Stromal cell of bone marrow (primary cell): ENCODE results near the gene MBD3L5.
A peak's percentile ranks its signal among the peaks of the same experiment; 100 is the strongest.
"Not testable (repeated sequence)": the region's sequence is repeated elsewhere in the genome, so short reads cannot be mapped to it uniquely, and the experiment has no call there.

Source experiments
- DNase-seq: peaks from one replicate; pipeline ENCODE4 v3.0.0-alpha.2; 2012; ENCODE audit warnings: low read depth

MBD3L5 gene

DNA sequence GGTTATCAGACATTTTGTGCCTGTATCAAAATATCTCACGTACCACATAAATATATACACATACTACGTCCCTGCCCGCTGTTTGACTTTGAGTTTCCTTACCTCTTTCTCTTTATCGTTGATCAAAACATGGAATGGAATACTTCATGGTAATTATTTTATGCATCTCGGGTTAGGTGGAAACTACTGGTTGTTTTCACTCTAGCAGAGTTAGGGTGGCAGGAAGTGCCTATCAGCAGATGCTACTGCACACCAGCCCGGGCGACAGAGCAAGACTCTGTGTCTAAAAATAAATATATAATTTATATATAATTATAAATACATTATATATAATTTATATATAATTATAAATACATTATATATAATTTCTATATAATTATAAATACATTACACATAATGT lies 22.5 kb downstream of the MBD3L5 start:
- not testable (repeated sequence) for DNase-seq

DNA sequence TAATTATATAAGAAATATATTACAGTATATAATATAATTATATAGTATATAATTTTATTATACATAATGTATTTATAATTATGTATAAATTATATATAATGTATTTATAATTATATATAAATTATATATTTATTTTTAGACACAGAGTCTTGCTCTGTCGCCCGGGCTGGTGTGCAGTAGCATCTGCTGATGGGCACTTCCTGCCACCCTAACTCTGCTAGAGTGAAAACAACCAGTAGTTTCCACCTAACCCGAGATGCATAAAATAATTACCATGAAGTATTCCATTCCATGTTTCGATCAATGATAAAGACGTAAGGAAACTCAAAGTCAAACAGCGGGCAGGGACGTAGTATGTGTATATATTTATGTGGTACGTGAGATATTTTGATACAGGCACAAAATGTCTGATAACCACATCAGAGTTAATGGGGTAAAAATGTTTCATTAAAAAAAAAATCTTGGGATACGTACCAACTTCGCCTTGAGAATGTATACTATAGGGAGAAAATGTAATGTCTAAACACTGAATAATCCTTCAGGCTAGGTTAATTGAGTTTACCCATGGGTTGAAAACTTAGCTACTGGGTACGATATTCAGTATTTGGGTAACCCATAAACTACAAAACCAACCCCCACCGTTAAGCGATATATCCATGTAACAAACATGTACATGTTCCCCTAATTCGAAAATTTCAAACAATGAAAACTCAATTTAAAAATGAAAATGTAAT lies 24.4 kb downstream of the MBD3L5 start:
- not testable (repeated sequence) for DNase-seq

DNA sequence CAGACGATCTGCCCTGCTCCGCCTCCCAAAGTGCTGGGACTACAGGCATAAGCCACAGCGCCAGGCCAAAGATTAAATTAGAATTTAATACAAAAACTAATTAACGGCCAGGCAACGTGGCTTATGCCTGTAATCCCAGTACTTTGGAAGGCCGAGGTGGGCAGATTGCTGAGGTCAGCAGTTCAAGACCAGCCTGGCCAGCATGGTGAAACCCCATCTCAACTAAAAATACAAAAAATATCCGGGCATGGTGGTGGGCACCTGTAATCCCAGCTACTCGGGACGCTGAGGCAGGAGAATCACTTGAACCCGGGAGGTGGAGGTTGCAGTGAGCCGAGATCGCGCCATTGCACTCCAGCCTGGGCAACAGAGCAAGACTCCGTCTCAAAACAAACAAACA lies 25.3 kb downstream of the MBD3L5 start:
- DNase-seq: not testable (repeated sequence)

DNA sequence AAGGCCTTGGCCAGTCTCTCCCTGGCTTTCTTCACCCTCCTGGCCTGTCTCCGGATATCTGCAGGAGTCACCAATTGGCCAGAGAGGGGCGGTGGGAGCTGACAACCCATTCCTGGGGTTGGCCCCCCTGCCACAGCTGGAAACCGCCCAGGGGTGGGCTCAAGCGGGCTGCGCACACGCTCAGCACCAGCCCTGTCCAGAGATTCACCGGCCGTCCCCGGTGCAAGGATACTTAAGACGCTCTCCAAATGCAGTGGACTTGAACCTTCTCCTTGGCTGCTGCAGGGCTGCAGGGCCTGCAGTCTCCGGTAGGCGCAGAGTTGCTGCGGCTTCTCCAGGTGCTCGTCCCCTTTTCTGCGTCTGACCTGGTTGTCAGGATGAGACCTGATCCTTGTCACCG lies 26.0 kb downstream of the MBD3L5 start:
- DNase-seq: not testable (repeated sequence)

DNA sequence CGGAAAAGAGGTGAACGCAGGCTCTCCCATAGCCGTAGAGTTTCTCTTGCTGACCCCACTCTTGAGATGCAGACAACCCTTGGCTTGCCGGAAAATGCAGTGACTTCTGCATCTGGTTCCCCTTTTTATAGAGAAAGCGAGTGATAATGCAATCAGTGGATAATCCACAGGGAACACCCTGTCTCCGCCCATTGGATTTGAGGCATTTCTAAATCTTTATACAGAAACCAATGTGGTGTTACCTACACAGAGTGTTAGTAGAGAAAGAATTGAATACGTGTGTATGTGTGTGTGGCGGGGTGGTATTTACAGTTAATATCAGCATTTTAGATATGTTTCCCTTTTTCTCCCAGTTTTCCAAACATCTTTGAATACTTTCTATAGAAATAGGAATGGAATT lies 28.2 kb downstream of the MBD3L5 start, which contains the start of gene MBD3L3:
Gene MBD3L3 (minus strand): TSS at position 101 of the 400 bp plus-strand sequence. CDS start 71 bp downstream, at position 30.
- not testable (repeated sequence) for DNase-seq

DNA sequence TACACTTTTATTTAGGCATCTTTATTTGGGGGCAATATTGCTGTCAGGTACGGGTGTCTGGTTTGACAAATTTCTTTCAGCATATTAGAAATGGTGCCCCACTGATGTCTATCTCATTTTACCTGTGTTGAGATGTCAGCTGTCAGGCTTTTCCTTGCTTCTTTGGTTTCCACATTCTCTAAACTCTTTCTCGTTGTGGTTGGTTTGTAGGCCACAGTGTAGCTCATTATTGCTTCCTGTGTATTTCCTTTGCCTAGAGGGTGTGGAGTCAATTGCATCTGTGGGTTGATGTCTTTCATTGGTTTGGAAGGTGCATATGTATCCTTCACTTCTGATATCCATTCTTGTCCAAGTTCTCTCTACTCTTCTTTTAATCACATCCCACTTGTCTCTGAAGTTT lies 29.6 kb downstream of the MBD3L5 start:
- DNase-seq: not testable (repeated sequence)

DNA sequence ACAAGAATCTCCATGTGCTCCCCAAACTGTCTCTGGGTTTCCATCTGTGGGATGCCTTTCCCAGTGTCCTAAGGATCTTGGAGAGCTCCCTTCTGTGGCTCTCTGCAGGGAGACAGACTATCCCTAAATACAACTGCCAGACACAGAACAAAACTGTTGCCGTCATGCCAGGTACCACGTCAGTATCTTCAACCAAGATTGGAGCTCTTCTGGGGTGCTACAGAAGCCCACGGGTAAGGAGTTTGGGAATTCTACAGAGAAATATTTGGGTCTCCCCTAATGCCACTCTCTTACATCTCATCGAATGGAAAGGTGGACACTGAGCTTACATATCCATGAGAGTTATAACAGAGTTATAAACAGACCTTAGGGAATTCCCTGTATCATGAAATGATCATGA lies 33.0 kb downstream of the MBD3L5 start:
- DNase-seq: no peak

DNA sequence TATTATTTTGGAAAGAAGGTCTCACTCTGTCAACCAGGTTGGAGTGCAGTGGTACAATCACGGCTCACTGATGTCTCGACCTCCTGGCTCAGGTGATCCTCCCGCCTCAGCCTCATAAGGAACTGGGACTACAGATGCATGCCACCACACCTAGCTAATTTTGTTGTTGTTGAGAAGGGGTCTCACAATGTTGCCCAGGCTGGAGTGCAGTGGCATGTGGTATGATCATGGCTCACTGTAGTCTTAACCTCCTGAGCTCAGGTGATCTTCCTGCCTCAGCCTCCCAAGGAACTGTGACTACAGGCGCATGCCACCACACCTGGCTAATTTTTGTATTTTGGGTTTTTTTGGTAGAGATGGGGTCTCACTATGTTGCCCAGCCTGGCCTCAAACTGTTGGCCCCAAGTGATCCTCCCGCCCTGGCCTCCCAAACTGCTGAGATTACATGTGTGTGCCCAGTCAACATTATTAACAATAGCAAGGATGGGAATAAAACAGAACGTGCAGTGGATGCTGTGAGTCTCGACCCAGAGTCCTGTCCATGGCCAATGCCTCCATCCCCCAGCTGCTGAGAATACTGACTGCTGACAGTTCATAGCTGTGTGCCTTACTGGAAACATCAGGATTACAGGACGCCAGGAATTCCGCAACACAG lies 33.5 kb downstream of the MBD3L5 start:
- DNase-seq: no peak

DNA sequence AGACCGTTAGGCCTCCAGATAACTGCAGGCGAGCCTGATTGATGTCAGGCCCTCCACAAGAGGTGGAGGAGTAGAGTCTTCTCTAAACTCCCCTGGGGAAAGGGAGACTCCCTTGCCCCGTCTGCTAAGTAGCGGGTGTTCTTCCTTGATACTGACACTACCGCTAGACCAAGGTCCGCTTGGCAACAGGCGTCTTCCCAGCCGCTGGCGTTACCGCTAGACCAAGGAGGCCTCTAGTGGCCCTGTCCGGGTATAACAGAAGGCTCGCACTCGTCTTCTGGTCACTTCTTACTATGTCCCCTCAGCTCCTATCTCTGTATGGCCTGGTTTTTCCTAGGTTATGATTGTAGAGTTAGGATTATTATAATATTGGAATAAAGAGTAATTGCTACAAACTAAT lies 36.7 kb downstream of the MBD3L5 start:
- not testable (repeated sequence) for DNase-seq

DNA sequence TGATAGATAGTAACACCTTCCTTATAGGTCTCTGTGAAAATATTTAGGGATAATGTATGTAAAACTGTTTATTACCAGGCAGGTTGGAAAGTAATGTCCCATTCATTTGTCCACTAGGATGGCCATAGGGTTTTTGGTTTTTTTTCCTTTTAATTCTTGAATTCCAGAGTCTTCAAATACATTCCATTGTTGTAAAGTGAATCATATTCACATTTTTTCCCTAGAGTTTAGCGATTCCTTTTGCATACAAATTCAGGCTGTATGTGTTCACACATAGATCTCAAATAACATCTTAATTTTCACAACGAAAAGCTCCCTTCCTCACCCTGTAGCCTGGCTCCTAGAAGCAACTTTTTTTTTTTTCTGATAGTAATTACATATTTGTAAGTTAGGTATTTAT lies 37.3 kb downstream of the MBD3L5 start:
- no peak for DNase-seq

DNA sequence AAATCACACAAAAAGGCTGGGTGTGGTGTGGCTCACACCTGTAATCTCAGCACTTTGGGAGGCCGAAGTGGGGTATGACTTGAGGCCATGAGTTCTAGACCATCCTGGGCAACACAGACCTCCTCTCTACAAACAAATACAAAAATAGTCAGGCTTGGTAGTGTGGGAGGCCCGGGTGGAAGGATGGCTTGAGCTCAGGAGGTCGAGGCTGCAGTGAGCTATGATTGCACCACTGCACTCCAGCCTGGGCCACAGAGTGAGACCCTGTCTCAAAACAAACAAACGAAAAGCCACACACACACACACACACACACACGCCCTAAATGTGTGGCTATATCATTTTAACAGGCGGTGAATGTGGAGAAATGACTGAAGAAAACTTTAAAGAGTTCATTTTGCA lies 38.2 kb downstream of the MBD3L5 start:
- DNase-seq: no peak

DNA sequence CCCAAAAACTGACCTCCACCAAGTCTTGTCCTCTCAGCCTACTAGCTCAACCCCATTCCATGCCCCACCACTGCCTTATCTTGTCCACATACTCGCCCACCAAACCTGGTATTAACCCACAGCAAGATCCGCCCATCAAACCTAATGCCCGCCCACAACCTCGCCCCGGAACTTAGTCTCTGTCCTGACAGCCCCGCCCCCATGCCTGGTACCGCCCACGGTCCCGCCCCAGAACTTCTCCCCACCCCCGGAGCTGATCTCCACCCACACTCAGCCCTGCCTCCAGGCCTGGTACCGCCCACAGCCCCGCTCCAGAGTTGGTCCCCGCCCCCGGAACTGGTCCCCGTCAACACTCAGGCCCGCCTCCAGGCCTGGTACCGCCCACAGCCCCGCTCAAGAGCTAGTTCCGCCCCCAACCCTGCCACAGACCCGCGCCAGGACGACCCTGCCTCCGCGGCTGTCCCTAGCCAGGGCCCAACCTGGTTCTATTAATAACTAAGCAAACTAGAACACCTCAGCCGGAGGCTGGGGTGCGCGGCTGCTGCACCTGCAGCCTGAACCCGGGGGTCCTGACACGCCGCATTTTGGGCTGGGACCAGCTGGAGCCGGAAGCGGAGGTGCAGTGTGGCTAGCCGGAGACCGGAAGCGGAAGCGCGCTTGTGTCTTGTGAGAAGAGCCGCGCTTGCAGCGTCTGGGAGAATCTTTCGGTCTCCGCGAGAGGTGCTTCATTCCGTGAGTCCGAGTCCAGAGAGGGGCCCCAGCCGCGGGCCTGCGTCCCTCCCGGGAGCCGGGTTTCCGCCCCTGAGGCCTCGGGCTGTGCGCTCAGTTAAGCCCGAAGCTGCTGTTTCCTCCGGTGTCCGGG lies 38.9 kb downstream of the MBD3L5 start, which contains the start of gene ZNF557:
Gene ZNF557 (plus strand): TSS at position 662 of the 862 bp plus-strand sequence. CDS start 5,372 bp downstream, outside the sequence.
- DNase-seq: peak; percentile 94

DNA sequence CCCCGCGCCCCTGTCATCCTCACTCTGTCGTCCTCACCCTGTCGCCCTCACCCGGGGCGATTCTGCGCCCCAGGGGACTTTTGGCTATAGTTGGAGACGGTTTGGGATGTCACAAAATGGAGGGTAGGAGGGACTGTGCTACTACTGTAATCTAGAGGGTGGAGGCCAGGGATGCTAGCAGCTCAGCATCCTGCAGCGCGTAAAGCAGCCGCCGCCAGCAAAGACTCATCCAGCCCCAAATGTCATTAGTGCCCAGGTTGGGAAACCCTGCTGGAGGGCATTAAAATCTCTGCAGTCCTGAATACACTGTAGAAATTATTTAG lies 39.5 kb downstream of the MBD3L5 start:
- DNase-seq: no peak

DNA sequence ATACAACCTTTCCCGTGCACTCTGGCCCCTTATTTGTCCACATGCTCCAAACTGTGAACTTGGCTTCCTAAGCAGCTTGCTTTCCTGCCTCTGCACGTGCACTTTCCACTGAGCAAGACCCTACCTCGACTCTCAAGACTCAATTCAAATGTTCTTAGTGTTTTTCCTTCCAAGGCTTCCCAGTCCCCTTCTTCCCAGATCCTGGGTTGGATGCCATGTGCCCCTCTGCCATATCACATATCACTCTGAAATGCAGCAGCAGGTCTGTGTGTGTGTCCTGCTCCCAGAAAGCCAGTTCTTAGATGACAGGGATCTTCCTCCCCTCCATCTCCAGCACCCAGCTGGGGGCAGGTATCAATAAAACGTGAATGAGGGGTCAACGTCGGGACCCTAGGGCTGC lies 42.2 kb downstream of the MBD3L5 start:
- no peak for DNase-seq

DNA sequence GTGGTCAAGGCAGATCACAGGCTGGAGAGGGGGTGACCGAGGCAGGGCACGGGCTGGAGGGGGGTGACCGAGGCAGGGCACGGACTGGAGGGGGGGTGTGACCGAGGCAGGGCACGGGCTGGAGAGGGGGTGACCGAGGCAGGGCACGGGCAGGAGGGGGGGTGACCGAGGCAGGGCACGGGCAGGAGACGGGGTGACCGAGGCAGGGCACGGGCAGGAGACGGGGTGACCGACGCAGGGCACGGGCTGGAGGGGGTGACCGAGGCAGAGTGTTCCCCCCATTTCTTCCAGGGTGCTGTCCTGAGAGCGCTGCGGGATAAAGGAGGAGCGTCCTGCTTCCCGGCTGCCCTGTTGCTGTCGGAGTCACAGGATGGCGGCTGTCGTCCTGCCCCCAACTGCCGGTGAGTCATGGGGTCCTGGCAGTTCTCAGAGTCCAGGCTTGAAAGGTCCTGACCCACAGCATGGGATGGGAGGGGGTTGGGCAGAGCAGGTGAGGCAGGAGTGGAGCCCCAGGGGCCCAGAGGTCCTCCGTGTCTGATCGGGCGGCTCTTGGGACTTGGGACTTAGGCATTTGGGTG lies 44.4 kb downstream of the MBD3L5 start:
- DNase-seq: no peak

DNA sequence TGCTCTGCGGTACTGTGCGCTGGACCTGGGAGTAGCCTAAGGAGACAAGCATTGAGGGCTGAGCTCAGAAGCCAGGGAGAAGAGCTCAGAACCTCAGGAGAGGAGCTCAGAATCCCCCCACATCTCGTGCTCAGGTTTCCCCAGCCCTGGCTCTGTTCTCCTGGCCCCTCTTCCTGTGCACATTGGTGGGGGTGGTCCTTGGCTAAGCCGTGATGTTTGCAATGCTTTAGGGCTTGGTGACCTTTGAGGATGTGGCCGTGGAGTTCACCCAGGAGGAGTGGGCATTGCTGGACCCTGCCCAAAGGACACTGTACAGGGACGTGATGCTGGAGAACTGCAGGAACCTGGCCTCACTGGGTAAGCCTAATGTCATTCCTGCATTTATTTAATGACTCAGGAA lies 45.8 kb downstream of the MBD3L5 start:
- no peak for DNase-seq

DNA sequence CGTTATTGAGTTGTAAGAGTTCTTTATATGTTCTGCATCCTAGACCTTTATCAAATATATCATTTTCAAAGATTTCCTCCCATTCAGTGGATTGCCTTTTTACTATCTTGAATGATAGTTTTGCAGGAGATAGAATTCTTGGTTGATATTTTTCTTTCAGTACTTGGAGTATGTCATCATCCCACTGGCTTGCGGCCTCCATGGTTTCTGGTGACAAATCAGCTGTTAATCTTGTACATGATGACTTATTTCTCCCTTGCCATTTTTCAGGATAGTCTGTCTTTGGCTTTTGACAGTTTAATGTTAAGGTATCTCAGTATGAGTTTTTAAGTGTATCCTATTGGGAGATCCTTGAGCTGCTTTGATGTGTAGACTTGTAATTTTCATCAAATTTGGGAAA lies 47.6 kb downstream of the MBD3L5 start:
- DNase-seq: no peak
